Measurements from ENCODE around the gene SPSB4.
"Not testable (repeated sequence)": the region's sequence is repeated elsewhere in the genome, so short reads cannot be mapped to it uniquely, and the experiment has no call there.

SPSB4 gene

DNA sequence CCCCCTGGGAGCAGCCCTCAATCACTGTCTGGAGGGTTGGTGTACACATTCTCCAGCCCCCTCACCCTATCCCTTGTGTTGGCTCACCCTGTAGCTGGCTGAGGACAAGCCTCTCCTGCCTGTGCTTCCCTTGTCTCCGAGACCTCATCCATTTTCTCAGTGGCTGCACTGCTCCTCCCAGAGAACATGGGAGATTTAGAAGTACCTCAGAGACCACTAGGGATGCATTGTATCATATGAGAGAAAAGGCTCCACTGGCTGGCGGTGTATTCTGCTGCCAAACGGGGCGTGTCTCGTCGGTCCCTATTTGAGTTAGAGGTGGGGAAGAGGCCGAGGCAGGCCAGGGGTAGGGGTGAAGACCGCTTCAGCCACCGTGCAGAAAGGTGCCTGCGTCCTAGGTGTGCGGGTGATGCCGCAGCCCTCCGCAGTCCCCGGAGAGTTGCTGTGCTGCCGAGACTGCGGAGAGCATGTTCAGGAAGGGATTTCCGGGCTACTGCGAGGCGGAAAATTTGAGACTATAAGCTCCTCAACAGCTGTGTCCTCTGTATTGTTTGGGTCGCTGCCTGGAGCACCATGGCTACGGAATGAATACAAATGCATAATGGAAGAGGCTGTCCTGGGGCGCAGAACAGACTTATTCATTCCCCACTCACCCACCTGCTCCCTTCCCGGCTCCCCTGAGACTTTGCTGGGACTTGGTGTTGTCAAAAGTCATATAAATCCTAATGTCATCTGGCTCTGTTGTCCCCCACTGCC, 43.8 kb downstream of the SPSB4 start:
- no peak for DNase-seq (ENCODE audit: low read depth in 2 of 2)

DNA sequence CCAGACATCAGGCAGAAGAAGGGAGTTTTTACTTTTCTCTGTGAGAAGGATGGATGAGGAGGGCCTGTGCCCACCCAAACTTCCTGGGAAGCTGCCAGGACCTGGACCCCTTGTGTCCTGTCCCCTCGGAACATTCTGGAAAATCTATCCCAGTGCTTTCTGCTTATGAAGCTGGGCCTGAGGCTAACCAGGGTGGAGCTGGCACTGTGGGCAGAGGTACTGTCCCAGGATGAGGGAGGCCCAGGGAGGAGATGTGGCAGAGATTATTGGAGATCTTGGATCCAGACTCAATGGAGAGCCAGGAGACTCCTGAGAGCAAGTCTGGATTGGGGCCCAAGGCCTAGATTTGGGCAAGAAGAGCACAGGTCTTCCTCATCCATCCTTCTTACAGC, 44.4 kb downstream of the SPSB4 start:
- no peak for DNase-seq (ENCODE audit: low read depth in 2 of 2)

DNA sequence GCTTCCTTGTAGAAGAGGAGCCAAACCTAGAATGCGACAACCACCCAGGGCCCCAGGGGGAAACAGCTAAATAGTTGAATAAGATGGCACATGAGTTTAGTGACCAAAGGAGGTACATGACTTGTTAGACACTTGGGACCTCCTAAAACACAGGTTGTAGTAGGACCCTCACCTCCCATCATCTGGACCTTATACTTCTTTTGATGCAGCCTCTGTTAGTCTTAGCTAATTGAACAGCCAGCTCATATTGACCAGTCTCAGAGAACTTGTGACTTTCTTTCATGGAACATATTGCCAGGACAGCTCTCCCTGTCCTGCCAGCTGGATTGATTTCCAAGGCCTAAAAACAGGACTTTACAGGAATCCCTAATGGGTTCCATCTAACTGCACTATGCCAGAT, 45.0 kb downstream of the SPSB4 start:
- no peak for DNase-seq (ENCODE audit: low read depth in 2 of 2)

DNA sequence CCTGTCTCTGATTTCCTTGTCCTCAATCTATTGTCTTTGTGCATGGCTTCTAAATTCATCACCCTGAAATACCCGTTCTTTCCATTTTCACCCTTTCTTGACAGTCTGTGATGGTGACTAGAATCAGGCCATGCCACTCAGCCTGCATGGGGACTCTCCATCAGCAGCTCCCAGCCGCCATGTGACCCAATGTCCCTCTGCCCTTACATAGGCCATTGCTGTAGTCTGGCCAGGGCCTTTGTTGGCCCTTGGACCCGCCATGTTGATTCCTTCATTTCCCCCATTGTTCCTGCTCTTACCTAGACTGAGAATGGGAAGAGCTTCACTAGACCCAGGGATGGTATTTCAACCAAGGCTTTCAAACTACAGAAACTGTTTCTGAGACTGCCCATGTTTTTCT, 45.8 kb downstream of the SPSB4 start:
- no peak for DNase-seq (ENCODE audit: low read depth in 2 of 2)

DNA sequence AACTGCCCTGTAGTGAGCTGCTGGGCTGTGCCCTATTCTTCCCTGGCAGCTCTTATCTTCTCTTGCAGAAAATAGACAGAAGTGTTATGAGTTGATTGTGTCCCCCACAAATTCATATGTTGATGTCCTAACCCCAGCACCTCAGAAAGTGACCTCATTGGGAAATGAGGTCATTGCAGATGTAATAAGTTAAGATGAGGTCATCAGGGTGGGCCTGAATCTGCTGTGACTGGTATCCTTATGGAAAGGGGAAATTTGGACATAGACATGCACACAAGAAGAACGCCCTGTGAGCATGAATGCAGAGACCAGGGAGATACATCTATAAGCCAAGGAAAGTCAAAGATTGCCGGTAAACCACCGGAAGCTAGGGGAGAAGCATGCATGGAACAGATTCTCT, 49.0 kb downstream of the SPSB4 start:
- DNase-seq (ENCODE audit: low read depth in 2 of 2), result no peak

DNA sequence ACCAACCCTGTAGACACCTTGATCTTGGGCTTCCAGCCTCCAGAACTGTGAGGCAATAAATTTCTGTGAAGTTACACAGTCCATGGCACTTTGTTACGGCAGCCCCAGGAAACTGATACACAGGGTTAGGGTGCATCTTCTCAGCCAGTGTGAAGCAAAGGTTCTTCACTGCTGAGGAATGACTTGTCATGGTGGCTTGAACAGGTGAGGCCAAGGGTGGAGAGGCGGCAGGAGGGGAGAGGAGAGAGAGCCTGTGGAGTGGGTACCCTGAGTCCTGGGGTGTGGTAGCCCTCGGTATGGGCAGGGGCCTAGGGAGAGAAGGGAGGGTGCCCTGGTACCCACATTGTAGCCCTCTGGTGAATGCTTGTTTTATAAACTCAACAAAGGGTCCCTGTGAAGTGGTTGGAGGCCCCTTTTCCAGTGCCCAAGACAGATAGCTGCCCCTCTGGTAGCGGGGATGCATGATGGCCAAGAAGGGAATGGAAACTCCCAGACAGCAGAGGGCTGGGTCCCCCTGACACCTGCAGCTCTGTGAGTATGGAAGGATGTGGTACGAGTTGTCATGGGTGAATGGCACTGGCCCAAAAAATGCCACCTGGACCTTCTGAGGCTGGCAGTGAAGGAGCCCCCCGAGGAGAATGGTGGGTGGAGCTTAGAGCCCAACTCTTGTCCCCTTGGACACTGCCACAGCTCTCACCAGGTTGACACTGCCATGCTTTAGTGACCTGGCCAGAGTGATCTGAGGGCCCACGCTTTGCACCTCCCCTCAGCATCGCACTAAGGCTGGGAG, 49.6 kb downstream of the SPSB4 start:
- no peak for DNase-seq (ENCODE audit: low read depth in 2 of 2)

DNA sequence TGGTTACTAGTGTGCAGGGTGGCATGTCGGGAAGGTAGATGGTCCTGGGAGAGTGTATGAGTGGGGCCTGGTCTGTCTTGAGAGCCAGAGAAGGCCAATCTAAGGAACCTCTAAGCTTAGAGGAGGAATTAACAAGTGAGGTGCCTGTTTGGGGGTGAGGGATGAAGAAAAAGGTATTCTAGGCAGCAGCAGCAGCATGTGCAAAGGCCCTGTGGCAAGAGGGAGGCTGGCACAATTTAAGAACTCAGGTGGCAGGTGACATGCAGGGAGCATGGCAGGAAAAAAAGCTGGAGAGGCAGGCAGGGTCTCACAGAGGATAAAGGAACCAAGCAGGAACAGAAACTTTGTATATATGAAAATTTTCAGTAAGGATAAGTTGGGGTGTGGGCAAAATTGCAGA, 51.2 kb downstream of the SPSB4 start:
- DNase-seq (ENCODE audit: low read depth in 2 of 2), result no peak

DNA sequence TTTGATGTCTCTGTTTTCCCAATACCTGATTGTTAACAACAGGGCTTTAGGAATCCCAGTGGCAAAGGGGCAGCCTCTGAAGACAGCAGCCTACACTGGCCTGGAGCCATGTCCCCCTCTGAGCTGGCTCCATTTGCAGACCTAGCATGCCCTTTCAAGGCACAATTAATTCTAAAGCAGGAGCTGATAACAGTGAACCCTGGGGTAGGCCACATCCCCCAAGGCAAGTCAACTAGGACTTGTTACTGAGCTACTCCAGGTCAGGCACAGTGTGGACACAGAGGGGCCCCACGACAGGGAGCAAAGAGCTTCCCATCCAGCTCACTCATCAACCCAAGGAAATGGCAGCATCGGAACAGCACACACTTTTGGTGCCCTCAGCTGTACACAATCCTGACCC, 51.9 kb downstream of the SPSB4 start:
- no peak for DNase-seq (ENCODE audit: low read depth in 2 of 2)

DNA sequence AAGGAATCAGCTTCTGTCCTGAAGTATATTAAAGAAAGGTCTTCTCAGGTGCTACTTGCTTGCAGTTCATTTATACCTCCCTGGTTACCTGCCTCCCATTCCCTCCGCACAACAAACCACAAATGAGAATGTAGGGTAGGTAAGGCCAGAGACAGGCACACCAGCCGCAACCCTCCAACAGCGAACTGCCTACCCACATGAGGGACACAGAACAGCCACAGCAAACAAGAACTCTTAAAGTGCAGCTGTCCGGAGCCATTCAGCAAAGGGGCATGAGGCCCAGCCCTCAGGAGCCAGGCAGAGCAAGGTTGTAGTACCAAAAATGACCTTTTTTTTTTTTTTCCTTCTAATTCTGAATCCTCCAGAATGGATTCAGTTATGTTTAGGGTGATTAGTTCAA, 52.4 kb downstream of the SPSB4 start:
- no peak for DNase-seq (ENCODE audit: low read depth in 2 of 2)

DNA sequence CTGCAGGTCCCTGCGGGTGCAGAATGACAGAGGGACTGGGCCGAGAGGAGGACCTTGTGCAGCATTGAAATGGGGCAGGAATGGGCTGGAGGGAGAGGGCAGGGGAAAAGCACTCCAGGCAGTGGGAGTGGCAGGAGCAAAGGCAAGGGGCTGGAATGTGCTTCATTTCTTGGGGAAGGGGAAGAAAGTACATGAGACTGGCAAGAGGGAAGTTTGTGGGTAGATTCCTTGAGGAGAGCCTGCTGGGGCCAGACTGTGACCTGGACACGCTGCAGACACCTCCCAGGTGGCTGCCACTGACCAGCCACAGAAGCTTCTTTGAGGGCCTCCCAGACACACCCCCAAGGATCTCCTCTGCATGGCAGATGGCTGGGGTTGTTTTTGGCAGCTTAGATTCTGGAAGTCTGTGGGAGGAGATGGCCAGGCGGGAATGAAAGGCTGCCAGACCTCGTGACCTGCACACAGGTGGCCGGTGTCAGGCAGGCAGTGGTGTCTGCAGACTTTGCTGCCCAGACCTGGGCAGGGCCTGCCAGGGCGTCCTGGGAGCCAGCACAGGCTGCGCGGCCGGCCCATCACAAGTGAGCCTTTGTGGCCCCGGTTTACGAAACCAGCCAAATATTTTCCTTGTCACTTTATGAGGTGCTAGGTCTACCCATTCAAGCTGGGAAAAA, 53.1 kb downstream of the SPSB4 start:
- no peak for DNase-seq (ENCODE audit: low read depth in 2 of 2)

DNA sequence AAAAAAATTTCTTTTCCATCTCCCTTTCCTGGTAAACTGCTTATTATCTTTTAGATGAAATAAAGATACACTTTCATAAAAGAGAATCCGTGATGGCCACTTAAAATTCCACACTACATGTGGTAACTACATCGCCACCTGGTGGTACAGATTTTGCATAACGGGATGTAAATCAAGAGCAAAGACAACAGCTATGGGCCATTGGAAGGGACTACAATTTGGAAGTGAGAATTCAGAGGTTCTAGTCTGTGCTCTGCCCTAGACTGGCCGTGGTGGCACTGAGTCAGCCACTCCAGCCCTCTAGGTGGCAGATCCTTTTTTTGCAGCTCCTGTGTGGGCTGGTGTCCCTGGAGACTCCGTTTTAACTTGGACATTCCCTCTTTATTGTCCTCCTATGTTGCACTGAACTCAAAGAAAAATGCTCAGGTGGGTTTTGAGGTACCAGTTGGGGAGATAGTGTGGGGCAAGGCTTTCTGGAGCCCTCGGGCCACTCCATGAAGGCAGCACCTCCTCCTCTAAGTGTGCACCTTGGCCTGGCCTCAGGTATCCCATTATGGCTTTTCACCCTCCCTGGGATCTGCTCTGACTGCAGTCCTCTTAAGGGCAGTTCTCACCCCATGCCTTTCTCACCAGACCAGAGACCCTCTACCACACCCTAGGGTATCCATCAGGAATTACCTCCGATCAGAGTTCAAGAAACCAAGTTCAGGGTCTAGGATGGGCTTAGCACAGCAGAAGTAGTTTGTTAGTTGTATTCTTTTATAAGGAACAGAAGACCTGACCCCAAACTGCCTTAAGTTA, 54.9 kb downstream of the SPSB4 start:
- DNase-seq (ENCODE audit: low read depth in 2 of 2), result peak in 1 of 2 donors; percentile 13

DNA sequence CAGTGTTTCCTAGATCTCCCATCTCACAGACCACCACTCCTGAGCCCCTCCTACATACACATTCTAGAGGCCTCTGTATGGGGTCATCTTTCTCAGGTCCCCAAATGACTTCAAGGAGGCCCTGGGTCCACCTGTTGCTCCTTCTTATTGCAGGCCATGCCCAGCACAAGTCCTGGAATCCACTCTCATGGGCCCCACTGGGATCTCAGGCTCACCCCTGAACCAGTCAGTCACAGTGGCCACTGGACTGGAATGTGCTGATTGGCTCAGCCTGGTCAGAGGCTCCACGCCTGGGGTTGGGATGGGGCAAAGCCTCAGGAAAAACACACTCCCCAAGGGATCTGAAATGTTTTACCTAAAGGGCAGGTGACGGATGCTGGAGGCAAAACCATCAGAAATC, 55.7 kb downstream of the SPSB4 start:
- no peak for DNase-seq (ENCODE audit: low read depth in 2 of 2)

DNA sequence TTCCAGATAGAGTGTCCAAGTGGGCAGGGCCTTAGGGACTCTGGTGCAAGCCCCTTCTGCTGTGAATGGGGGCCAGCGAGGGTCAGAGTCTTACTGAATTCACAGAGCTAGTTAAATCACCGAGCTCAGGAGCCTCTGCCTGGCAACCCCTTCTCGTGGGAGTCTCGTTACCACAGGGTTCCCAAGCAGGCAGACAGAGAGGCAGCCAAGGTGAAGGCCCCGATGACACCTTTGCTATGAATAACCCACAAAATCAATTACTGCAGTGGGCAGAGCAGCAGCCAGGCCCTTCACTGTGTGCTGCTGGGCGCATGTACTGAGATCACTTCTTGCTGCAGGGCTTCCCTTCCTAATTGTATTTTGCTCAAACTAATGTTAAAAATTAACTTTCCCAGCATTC, 56.9 kb downstream of the SPSB4 start:
- no peak for DNase-seq (ENCODE audit: low read depth in 2 of 2)

DNA sequence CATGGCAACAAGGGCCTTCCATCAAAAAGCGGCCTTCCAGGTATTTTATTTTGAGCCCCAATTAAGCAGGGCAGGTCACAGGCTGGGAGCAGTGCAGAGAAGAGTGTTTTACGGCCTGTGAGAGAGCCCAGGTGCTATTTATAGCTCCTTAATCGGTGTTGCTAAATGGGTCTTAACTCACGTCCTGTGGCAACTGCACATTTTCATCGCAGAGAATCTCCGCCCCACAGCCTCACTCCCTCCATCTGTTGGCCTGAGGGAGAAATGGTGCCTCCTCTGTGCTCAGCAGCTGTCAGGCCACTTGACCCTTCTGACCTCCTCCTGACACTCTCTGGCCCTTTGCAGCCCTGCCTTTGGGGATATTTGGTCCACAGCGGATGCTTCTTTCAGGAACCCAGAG, 58.6 kb downstream of the SPSB4 start:
- DNase-seq (ENCODE audit: low read depth in 2 of 2), result no peak

DNA sequence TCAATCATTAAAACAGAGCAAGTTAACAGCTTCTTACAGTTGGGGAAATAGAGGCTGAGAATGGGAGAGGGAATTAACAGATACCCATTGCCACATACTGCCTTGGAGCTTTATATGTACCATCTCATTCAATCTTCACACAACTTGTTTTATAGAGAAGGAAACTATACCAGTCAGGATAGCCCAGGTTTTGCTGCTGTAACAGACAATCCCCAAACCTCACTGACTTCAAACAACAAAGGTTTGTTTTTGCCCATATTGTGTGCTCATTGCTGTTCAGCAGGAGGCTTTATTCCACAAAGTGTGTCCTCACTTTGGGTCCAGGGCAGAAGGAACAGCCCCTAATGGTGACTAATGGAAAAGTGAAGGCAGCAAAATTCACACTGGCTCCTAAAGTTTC, 59.2 kb downstream of the SPSB4 start:
- DNase-seq (ENCODE audit: low read depth in 2 of 2), result no peak

DNA sequence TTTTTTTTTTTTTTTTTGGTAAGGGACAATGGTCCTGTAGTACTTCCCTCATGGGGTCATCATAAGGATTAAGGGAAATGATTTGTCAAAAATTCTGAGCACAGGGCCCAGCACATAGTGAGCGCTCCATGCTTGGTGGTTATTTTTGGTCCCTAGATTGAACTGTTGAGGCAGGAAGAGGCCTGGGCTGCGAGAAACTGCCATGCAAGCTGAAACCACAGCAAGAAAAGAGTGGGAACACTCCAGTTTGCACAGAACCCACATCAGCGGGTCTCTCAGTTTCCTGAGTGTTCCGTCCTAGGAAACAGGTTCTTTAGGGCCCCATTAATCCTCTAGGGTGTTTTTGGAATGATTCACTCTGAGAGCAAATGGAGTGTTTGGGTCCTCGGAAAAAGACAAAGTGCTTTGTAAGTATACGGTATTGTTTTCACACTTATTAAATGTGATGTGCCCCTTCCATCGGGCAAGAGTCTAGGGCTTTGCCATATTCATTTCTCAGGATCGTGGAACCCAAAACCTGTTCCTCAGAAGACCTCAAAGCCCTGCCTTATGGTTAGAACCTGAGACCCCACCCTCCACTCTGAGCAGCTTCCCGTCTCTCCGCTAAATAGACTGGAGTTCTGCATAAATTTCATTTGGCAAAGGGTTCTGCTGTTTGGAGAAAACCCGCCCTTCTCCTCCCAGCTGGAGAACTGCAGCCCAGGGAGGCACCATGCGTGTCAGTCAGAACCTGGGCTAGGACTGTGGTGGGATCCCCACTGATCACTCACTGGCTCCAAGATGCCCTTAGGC, 60.4 kb downstream of the SPSB4 start:
- no peak for DNase-seq (ENCODE audit: low read depth in 2 of 2)

DNA sequence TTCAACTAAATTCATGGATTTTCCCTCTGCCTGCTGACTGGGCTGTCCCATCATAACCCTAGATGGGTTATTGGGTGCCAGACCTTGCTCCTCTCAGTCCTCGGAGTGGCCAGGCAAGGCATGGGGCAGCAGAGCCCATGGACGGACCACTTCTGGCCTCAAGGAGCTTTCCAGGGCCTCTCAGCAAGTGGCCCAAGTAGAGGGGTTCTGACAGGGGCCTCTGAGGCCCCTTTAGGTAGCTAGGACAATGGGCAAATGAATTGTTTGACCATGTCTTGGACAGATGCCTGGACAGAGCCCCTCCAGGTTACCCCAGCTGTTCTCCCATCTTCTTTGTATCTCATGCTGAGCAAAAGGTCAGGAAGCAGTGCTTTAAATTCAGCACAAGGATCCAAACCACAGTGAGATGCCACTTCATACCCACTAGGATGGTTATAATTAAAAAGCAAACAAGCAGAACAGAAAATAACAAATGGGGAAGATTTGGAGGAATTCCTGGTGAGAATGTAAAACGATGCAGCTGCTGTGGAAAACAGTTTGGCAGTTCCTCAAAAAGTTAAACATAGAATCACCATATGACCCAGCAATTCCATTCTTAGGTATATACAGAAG, 61.6 kb downstream of the SPSB4 start:
- DNase-seq (ENCODE audit: low read depth in 2 of 2), result no peak

DNA sequence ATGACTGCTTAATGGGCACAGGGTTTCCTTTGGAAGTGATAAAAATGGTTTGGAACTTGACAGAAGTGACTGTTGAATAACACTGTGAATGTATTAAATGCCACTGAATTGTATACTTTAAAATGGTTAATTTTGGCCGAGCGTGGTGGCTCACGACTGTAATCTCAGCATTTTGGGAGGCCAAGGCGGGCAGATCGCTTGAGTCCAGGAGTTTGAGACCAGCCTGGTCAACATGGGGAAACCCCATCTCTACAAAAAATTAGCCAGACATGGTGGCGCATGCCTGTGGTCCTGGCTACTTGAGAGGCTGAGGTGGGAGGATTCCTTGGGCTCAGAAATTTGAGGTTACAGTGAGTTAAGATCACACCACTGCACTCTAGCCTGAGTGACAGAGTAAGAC, 62.5 kb downstream of the SPSB4 start:
- not testable (repeated sequence) for DNase-seq (ENCODE audit: low read depth in 2 of 2)

DNA sequence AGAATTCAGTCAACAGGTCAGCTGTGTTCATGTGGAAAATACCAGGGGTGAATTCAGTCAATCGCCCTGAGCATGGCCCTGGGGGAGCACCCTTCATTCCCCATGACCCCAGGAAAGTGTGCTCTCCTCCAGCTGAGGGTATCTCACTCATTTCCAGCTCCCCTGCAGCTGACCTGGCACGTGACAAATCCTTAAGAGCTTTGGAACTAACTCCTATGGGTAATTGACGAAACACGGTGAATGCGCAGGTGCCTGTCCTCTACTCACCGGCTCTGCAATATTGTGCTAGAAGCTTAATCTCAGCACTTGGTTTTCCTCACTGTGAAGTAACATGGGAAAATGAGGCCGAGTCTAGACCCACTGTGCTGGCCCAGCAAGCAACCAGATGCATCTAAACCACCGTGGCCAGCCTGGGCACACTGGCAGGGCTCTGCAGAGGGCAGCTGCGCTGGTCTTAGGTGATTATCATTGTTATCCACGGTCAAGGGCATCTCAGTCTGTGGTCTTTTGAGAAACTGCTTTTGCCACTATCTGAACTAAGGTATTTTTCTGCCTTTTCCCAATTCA, 63.1 kb downstream of the SPSB4 start:
- no peak for DNase-seq (ENCODE audit: low read depth in 2 of 2)

DNA sequence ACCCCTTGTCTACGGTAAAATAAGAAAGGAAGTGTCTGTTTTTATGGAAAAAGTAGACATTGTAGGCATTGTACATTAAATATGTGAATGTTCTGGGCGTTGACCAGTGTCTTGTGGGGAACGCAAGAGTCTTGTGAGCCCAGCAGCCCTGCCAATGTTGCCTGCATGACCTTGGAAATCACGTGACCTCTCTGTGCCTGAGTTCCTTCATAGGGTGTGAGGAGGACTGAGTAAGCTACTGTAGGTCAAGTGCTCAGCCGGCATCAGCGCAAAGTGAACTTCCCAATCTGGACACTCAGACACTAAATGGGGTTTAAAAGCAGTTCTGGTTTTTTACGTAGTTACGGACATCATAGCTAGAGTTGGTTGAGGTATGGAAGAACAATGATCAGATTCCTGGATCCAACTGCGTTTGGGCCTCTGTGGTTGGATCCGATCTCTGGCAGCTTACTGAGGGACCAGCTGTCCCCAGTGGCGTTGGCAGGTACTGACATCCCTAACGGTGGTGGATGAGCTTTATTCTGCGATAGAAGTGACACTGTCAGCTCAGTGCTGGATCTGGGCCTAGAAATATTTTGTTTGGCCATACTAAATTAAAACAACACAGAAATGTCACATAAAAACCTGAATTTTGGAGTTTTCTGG, 63.8 kb downstream of the SPSB4 start:
- no peak for DNase-seq (ENCODE audit: low read depth in 2 of 2)

Data from stimulated activated CD8-positive, alpha-beta memory T cell treated with anti-CD3 and anti-CD28 coated beads, Interleukin-15, amount 100 ng/mL, for 4 hours (primary cell).